Body of pancreas (tissue), 4 donors: ENCODE data around the gene AZI2.
A peak's percentile ranks its signal among the peaks of the same experiment; 100 is the strongest.

ENCODE experiments used
- CTCF ChIP-seq, 7 experiments: fragments of 450-650 bp in 4 of 7; fragments of 200-600 bp in 3 of 7; sonication (generic) in 3 of 7; IDR thresholded peaks; one replicate each; pipeline ENCODE4 v1.5.1; 2016 to 2019; ENCODE audit warnings: antibody characterized with exemption in 7 of 7
- POLR2A ChIP-seq, 3 donors: fragments of 450-650 bp; IDR thresholded peaks; one replicate each; pipeline ENCODE4 v1.6.1; 2016; ENCODE audit warnings: antibody characterized with exemption in 3 of 3, mild to moderate bottlenecking in 2 of 3

GRCh38 chr3:28328188-28329151 is 20.2 kb downstream of the AZI2 start:
- TF ChIP-seq CTCF (IDR thresholded peaks at IDR 0.05) (peak in 6 of 7 experiments; percentile 53 to 74 (median 66)), POLR2A (IDR thresholded peaks at IDR 0.05) (no peak)
